T1000 (cell line): ENCODE results near the gene CDT1.
"Not testable (repeated sequence)": the region's sequence is repeated elsewhere in the genome, so short reads cannot be mapped to it uniquely, and the experiment has no call there.

Experiments used
- DNase-seq: peaks from one replicate; lab custom pipeline; 2025; ENCODE audit warnings: mixed read lengths; lab: John Stamatoyannopoulos, UW

Gene CDT1

GRCh38 chr16:88768071-88768783, 35.4 kb upstream of the CDT1 start:
- DNase-seq: no peak

- no peak for DNase-seq
These were observed 33.8 kb upstream of the CDT1 start for GRCh38 chr16:88769617-88770460.

- DNase-seq: peak; percentile 60
These were observed 32.9 kb upstream of the CDT1 start for GRCh38 chr16:88770461-88771293.

DNA sequence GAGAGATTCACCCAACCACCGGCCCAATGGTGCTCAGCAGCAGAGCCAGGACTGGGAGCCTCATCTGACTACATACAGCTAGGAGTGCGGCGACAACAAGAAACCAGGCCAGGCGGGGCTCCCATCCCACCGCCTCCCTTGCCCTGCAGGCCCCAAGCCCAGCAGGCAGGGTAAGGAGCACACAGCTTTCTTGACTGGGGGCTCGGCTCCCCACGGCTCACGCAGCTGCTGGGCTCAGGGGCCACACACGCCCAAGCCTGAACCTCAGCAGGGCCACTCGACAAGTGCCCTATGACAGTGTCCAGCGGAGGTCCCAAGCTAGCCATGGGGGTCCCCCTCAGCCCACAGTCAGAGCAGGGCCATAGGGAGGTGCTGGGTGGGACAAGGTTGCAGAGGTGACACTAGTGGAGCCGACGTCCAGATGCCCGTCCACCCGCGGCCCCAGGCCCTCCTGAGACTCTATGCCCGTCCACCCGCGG, 32.3 kb upstream of the CDT1 start:
- no peak for DNase-seq

DNA sequence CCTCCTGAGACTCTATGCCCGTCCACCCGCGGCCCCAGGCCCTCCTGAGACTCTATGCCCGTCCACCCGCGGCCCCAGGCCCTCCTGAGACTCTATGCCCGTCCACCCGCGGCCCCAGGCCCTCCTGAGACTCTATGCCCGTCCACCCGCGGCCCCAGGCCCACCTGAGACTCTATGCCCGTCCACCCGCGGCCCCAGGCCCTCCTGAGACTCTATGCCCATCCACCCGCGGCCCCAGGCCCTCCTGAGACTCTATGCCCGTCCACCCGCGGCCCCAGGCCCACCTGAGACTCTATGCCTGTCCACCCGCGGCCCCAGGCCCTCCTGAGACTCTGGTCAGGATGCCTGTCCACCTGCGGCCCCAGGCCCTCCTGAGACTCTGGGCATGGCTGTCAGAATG, 31.8 kb upstream of the CDT1 start:
- DNase-seq: not testable (repeated sequence)

GRCh38 chr16:88772871-88773811, 30.4 kb upstream of the CDT1 start:
- DNase-seq: peak; percentile 67

DNA sequence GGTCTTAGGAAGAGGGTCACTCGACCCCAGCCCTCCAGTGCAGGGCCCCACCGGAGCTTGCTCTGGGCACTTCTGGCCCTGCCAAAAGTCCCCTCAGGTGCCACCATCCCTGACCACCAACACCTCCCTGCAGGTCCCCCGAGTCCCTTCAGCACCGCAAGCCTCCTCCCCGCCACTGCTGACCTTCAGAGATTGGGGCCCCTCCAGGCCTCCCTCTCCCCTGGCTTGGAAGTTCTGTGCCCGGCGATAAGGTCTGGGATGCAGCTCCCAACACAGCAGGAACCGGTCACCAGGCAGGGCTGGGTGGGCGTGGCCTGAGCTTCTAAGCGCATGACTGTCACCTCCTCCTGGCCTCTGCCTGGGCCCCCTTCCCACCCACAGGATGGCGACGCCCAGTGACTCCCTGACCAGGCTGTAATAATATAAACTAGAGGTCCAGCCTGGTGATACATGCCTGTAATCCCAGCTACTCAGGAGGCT, 29.7 kb upstream of the CDT1 start:
- DNase-seq: peak; percentile 42

DNA sequence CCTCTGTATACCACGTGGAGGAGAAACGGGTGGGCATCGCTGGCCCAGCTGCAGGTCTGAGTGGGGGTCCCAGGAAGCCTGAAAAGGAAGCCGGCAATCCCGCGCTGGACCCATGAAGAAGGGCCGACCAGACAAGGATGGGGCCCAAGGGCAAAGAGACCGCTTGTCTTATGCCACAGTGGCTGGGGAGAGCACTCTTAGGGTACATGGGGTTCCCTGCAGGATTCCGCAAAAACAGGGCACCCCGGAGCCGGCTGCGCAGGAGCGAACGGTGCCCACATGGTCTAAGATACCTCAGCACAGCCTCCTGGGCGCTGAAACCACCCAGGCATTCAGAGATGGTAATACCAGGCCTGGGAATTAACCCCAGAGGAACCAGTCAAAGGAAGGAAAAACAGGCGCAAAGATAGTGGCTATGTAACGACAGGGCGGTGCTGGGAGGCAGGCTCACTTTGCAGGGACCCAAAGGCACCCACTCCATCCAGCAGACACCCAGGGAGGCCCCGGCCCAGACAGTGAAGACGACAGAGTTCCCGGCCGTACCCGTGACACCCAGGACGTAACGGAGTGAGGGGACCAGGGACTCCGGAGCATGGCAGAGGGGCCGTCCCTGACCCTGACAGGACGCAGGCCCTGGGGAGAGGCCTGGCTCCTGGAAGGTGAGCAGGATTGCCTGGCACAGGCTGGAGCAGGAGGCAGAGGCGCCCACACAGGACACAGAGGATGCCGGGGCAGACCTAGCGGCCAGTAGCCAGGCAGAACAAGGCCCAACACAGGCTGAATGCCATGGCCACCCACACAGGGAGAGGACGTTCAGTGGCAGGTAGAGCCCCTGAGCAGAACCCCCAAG, 28.8 kb upstream of the CDT1 start:
- no peak for DNase-seq

- no peak for DNase-seq
These were observed 27.8 kb upstream of the CDT1 start for GRCh38 chr16:88775825-88776224.

GRCh38 chr16:88777471-88778270, 25.9 kb upstream of the CDT1 start:
- DNase-seq: no peak

GRCh38 chr16:88778271-88778525, 25.4 kb upstream of the CDT1 start:
- DNase-seq: no peak

- DNase-seq: no peak
These were observed 25.0 kb upstream of the CDT1 start for GRCh38 chr16:88778541-88779065.

DNA sequence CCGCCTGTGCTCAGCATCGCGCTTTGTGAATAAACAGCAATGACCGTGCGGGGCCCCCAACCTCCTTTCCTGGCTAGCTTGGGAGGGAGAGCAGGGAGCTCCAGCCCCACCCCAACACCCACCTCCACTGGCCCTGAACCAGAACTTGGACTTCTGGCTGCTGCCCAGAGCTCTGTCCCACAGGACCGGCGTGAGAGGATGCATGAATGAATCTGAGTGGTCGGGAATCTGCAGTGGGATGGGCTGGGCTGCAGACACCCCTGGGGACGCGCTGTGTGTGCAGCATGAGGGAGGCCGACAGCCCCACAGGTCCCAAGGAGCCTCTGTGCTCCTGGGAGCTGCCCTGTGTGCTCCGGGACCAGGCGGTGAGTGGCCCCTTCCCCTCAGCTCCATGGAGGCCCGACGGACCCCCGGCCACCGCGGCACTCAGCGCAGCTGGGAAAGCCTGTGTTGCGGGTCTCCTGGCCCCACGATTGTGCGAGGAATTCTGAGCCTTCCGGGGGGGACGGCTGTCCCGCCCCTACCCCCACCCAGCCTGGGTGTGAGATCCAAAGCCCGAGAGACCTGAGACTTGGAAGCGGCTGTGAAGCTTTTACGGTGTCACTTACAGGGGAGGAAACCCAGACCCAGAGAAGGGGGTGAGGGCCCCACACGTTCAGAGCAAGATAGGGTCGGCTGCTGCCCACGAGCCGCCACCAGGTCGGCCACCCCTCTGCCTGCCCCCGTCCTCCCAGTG, 24.0 kb upstream of the CDT1 start:
- DNase-seq: no peak

DNA sequence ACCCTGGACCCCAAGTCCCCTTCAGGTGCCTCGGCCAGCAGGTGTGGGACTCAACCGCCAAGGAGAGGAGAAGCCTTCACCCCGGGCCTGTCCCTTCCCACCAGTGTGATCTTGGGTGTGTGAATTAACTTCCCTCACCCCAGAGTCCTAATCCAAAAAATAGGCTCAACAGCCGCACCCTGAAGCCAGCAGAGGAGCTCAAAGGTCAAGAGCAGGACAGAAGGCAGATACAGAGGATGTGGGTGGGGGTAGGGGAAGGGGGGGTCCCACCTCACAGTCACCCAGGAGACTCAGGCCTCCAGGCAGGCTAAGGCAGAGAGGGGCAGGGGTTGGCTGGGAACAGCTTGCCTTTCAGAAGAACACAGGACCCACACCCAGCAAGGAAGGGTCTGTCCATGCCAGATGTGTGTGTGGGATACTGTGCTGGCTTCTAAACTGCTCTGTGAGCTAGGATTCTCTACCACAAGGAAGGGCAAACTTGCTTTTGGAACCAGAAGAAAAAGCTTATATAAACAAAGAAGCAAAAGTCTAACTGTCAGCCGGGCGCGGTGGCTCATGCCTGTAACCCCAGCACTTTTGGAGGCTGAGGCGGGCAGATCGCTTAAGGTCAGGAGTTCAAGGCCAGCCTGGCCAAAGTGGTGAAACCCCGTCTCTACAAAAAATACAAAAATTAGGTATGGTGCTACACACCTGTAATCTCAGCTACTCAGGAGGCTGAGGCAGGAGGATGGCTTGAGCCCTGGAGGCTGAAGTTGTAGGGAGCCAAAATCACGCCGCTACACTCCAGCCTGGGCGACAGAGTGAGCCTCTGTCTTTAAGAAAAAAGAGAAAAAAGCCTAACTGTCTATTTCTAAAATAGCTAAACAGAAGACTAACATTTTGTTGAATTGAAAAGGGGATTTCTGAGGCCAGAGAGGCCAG, 23.2 kb upstream of the CDT1 start:
- DNase-seq: no peak

- DNase-seq: no peak
These were observed 22.2 kb upstream of the CDT1 start for GRCh38 chr16:88781140-88782077.
